GM04504 (cell line): ENCODE measurements around the gene BMP8B.

Experiments used
- DNase-seq: peaks from one replicate; pipeline ENCODE4 v3.0.0-alpha.2; 2012; ENCODE audit warnings: low read depth

BMP8B gene

GRCh38 chr1:39722495-39722894, 66.2 kb downstream of the BMP8B start:
- DNase-seq = no peak

GRCh38 chr1:39721664-39722063, 67.0 kb downstream of the BMP8B start:
- DNase-seq = no peak

- DNase-seq = peak; percentile 23
Measured at GRCh38 chr1:39720094-39720999, 68.3 kb downstream of the BMP8B start.

GRCh38 chr1:39717809-39718208, 70.9 kb downstream of the BMP8B start:
- no peak for DNase-seq

- no peak for DNase-seq
Measured at GRCh38 chr1:39713557-39713956, 75.1 kb downstream of the BMP8B start.

GRCh38 chr1:39711966-39712340, 76.7 kb downstream of the BMP8B start:
- no peak for DNase-seq

GRCh38 chr1:39711104-39711965, 77.3 kb downstream of the BMP8B start:
- DNase-seq = no peak

- no peak for DNase-seq
Measured at GRCh38 chr1:39707506-39707905, 81.2 kb downstream of the BMP8B start.
